DMS53 treated with DMSO at 0.1 percent for 48 hours (cell line): ENCODE measurements around the gene DMD.

Source experiments
- DNase-seq: peaks from one replicate; lab custom pipeline; 2025; ENCODE audit not compliant: unreplicated experiment; lab: John Stamatoyannopoulos, UW

Gene DMD

DNA sequence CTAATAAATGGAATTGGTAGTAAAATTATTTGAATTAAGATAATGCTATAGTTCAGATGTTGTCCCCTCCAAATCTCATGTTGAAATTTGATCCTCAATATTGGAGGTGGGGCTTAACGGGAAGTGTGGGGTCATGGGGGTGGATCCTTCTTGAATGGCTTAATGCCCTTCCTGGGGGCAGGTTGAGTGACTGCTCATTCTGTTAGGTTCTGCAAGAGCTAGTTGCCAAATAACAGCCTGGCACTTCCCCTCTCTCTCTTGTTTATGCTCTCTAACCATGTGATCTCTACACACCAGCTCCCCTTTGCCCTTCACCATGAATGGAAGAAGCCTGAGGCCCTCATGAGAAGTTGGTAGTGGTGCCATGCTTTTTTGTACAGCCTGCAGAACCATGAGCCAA is 1414.7 kb downstream of the DMD start:
- DNase-seq: no peak

DNA sequence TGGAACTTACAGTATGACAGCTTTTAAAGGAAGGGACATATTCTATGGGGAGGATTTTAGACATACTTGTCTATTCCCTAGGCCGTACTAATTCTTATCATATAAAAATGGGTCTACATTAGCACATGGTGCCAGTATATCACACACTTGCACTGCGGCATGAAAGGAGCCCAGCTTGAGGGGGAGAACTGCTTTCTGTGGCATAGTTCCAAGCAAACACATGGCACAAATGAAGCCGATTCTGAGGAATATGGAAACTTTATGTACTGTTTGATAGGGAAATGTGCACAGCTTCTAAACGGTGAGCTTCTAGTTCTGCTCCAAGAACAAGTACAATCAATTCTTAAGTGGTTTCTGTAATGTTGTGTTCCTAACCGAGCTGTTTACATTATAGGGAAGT is 1463.9 kb downstream of the DMD start:
- no peak for DNase-seq

DNA sequence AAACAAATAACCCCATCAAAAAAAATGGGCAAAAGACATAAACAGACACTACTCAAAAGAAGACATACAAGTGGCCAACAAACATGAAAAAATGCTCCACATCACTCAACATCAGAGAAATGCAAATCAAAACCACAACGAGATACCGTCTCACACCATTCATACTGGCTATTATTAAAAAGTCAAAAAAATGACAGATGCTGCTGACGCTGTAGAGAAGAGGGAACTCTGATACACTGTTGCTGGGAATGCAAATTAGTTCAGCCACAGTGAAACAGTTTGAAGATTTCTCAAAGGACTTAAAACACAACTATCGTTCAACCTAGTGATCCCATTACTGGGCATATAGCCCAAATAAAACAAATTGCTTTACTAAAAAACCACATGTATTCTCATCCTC is 1468.3 kb downstream of the DMD start:
- no peak for DNase-seq

DNA sequence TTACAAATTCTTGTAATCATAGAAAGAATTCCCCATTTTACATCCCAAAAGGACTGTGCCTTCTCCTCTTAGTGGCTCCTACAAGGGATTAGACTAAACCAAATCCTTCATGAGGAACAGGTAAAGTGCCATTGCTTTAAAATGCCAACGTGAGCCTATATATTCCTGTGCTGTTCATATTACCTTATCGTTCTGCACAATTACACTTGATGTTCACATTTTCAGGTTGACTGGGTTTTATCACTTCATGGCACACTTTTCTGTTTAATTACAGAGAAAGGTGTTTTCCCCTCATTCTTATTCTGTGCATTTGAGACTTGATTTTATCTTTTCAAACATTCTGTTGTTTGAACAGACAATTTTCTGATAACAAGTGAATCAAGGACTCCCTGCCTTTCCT is 1493.9 kb downstream of the DMD start:
- DNase-seq: peak; percentile 8

DNA sequence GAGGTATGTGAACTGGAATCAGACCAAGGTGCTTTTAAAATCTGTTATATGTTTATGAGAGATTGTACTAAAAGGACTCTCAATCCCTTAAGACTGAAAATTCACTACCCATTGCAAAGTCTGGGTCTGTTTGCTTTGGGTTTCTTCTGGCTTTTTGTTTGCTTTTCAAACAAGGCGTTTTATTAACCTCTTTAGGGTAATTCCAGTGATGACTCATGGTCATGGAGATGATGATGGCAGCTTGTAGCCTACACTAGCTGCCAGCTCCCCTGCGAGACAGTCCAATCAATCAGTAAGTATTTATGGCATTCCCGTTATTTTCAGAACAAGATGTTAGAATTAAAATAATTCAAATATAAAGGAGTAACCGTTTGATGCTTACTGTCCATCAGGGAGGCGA is 1495.7 kb downstream of the DMD start:
- peak; percentile 65 for DNase-seq

DNA sequence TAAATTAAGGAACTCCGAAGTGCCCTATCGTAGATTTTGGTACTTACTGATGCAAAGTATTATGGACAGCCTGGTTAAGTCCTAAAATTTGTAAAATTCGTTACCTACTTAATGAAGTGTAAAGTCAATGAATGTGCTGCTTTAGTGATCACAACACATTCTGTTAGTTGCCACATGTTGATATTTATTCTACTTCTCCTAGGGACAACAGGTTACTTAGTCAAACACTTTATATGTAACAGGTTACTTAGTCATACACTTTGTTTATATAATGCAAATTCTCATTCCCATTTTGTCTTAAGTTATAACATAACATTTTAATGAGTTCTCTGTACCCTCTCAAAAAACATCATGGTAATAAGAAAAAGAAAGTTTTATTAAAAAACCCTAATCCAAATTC is 1496.6 kb downstream of the DMD start:
- DNase-seq: no peak

DNA sequence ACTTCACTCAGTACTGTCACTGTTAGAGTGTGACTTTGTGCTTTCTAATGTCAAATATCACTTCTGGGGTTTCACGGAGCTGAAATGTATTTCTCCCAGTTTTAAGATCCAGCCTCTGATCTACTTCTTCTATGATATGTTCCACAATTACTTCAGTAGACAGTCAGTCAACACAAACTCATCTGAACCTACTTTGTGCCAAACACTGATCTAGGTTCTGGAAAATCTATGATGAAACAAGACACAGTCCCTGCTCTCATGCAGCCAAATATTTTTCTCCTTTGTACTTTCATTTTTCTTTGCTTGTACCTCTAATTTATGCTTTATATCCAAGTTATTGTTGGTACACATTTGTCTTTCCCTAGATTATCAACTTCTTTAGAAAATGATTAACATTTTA is 1498.2 kb downstream of the DMD start:
- DNase-seq: no peak

DNA sequence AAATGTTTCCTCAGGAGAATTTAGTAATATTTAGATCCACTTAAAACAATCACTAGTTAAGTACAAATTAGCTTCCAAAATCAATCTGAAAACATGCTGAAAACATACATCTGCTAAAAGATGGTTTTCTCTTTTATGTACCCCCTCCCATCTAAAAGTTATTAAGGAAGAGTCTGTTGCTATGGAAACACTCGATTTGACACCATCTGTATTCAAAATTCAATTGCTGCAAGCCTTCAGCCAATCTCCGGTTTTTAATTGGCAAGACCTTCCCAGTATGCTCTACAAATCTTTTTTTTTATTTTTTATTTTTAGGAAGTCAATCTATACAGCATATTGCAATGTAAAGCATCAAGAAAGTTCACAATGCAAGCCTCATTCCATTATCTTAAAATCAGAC is 1500.2 kb downstream of the DMD start:
- no peak for DNase-seq

DNA sequence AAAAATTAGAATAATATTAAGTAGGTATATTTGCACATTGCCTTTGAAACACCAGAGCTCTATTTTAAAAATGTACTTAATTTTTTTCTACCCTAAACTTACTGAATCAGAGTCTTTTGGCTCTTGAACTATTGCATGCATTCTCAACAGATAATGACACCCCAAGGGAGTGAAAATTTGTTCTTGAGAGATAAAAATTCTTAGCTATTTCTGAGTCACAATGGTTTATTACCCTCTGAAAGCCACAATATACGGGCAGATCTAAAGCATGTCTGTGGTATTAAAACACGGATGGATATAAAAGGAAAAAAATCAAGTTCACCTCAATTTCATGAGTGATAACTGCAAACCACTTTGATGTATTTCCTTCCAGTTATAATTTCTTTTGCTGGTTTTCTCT is 1503.2 kb downstream of the DMD start:
- no peak for DNase-seq

DNA sequence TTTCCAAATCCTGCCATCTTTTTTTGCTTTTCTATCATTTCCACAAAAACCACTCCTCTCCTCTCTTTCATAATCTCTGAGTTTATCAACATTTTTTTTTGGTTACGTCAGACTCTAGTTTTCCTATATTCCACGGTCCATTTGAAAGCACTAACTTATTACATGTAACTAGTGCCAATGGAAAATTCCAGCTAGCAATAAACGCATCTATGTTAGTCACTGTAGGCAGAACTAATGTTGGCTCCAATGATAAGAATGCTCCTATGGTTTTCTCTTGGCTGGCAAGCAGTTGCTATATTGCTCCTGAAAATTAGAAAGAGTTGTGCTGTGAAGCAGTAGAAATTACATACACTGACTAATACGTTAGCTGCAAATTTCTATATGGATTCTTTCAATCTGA is 1504.9 kb downstream of the DMD start:
- no peak for DNase-seq

DNA sequence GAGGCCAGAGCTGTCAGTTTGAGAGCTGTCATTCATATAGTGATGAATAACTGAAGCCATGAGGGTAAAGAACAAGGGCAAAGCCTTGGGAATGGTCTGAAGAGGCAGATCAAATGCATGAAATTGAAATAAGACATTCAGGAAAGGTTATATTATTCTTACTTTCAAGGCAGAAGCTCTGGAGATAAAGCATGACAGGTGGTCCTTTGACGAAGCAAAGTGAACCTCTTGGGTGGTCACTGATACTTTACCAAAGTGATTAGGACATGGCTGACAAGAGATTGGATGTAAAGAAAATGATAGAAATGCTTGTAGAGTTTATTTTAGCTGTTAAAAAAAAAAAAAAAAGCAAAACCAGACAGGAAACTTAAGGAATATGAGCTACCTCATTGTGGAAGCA is 1505.5 kb downstream of the DMD start:
- DNase-seq: no peak

DNA sequence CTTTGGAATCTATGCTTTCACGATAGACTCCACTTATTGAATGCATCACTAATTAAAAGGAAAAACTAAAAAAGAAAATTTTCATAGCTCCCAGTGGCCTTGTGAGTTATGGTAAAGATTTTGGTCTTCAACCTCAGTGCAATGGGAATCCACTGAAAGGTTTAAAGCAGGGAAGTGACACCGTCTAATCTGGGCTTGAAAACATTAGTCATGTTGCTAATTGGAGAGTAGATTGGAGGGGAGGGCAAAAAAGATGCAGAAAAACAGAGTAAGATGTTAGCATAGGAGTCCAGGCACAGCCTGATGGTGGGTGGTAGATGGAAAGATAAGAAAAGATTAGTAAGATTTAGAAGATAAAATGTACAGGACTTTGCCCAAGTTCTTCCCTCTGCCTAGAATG is 1506.4 kb downstream of the DMD start:
- no peak for DNase-seq

DNA sequence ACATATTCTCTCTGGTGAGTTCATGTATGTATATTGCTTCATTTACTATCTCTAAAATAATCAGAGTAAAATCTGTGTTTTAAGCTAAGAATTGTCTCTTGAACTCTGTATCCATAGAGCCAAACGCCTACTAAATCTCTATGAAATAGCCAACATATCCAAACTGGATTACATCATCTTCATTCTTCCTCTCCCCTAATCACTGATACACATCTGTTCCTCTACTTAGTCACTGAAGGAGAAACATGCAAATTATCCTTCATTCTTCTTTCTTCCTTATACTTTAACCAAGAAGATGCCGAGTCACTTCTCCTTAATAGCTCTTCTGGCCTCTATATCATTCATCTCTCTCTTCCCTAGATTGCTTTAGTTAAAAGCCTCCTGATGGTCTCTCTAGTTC is 1509.1 kb downstream of the DMD start:
- no peak for DNase-seq

DNA sequence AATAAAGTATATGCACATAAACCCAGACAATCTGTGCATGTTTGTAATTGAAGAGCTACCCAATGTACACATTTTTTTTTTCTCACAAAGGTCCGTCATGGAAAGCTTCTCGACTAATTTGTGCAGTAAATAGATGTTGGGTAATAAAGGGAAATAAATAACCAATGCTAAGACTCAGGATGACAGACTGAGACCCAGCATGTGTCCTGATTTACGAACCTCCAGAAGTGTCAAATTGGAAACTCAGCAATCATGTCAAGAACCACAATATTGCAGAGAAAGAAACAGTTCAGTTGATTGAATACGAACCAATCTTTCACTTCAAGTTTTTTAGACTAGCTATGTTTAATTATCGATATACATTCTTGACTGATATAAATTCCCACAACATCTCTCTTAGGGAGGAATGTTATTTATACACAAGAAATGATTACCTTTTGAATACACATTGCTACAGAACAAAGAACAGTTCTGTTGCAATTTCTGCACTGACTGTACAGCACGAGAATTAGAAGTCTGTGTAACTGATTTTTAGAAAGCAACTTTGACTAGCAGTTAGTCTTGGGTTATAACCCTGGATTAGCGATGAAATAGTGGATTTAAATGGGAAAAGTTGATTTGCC is 1513.9 kb downstream of the DMD start:
- no peak for DNase-seq

DNA sequence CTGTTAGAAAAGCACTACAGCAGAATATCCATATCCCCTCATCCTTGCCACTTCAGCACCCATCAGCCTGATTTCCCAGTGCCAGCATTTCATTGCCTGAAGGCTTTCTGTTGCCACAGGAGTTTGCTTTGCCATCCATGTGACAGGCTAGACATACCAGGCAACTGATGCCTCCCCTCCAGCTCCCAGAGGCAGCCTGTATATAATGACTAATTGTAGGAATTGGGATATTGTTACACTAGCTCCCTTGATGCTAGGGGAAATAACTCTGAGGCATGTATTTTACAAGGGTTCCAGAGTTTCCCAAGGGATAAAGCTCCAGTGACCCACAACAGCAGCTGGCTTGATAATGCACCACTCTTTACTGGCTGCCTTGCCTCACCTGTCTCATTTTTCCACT is 1531.5 kb downstream of the DMD start:
- DNase-seq: no peak

DNA sequence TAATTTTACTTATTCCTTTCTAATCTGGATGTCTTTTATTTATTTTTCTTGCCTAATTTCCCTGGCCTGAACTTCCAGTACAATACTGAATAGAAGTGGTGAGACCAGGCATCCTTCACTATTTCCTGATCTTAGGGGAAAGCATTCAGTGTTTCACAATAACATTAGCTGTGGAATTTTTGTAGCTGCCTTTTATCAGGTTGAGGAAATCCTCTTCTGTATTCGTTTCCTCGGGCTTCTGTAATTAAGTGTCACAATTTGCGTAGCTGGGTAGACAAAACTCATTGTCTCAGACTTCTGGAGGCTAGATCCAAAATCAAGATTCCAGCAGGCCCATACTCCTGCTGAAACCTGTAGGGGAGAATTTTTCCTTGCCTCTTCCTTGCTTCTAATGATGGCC is 1541.1 kb downstream of the DMD start:
- no peak for DNase-seq

DNA sequence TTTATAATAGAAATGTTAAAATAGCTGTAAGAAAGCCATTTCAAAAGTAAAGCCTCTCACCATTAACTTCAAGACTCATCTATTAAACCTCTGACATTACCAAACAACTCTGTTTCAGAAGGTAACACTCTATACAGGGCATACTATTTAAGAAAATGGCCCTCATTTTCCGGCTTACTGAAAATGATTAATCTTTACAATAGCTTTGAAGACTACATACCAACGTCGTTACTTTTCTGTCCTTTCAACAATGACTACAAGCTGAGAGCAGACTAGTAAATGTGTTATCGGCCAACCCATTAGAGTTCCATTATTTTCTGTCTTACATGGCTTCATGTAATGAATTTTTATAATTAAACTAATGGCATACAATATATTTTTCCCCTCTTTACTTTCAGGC is 1545.9 kb downstream of the DMD start:
- DNase-seq: no peak

DNA sequence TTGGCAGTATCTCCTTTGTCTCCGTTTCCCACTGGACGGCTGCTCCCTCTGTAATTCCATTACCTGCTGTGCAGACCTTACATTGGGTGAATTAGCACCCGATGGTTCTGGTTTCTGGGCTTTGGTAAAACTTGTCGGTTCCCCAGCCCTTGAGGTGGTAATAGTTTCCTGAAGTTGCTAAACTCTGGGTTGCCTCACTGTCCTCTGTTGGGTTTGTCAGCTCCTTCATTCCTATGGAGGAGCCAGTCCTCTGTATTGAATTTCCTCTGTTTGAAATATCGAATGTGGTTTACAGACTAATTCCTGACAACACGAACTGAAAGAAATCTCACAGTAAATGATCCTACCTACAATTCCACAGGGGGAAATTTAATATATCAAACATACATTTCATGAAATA is 1548.2 kb downstream of the DMD start:
- DNase-seq: no peak

DNA sequence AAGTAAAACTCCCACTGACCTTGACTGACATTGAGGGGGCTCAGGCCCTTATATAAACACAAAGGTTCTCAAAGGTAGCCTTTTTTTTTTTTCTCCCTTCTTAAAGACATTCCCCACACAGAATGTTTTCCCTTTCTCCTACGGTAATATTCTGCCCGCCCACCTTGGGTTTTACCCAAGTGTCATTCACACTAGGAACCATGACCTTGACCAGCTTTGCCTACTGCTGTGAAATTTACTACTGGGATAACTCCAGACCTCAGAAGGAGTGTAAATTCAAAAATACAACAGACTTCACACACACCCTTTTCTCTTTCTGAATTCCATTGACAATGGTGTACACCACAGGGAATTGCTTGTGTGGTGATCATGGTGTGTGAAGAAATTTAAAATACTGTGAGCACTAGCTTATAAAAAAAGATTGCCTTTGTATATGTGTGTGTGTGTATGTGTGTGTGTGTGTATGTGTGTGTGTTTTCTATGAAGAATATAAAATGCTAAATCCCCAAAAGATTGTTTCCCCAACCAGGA is 1550.0 kb downstream of the DMD start:
- no peak for DNase-seq

DNA sequence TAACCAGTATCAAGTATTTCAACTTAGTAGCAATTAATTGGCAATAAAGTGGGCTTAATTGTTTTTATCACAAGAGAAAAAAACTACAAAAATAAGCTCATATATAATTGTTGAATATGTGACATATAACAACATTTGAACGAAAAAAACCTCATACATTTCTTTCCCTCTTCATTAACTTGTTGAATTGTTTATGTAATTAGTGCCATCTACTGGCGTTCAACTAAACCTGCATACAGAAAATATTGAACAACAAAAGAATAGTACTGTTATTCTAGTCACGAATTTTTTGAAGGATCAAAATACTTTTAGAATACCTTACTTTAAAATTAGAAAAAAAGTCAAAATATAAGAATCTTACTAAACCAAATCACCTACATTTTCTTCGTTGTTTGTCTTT is 1553.0 kb downstream of the DMD start:
- peak; percentile 58 for DNase-seq

DNA sequence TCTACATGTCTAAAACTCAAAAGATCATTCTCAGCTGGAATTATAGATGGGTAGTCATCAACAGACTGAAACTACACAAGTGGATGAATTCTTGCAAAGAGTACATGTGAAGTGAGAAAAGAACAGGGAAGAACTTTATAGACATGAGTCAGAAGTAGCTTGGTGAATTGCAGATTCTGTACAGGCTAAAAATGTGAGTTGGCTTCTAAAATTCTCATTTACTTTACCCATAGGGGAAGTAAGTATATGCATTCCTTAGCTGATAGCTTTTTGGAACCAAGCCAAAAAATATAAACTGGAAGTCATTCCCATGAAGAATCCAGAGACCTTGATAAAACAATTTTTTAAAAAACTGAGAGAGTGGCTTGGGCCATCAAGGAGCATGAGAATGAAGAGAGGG is 1555.3 kb downstream of the DMD start:
- no peak for DNase-seq

DNA sequence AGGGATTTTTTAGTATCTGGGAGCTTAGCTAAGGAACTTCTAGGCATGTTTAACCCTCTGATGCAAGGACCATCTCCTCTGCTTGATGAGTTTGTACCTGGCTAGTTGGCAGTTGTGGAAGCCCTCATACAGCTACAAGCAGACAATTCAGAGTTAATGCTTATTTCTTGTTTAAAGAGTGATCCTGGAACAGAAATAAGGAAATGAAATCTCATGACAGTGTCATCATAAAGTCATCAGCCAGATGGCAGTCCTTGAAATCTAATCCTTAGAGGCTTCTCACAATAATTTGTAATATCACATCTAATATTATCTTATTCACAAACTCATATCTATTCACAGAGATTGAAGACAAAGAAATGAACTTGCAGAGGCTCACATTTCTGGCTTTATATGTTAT is 1557.9 kb downstream of the DMD start:
- DNase-seq: no peak

DNA sequence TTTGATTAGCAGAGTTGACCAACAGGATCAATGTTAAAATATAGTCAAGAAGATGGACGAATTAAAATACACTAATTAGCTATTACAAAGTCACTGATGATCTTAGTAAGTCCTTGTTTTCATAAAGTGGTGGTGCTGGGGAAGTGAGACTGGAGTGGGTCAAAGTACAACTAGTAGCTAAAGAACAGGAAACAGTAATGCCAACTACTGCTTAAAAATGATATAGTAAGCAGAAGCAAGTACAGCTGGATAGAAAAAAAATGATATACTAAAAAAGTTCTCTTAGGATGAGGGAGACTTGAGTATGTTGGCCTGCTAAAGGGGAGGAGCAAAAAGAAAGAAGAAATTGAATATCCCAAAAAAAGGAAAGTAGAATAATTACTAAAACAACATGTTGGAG is 1558.7 kb downstream of the DMD start:
- DNase-seq: no peak

DNA sequence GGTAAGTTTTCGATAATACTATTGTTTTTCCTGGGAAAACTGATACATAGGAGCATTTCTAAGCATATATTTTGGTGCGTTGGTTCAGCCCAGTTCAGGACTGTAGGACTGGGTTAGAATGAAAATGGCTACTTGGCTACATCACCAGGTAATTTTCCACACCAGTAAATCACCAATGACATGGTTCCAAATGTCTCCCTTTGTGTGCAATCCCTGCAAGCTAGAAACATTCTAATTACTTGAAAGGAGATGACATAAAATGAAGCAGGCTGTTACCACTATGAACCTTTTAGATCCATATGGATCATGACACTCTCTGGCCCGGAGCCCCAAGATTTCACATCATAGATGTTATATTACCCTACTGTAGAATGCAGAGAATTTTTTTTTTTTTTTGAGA is 1562.1 kb downstream of the DMD start:
- no peak for DNase-seq
